Adrenal gland (tissue), 12 donors: Measurements from ENCODE around the gene VASP. TPM values are rescaled to one million over a fixed set of nuclear protein-coding genes. Genes with fewer than 3 reads are reported as not detected.

Experiments
- DNase-seq, 7 donors: peaks; one replicate each; pipeline ENCODE4 v3.0.0-alpha.2; 2019 to 2020
- H3K27ac ChIP-seq, 5 donors: fragments of 200-600 bp; sonication (generic) in 4 of 5; 1 replicate in 3 of 5; 2 replicates in 2 of 5; pipeline versions ENCODE4 v1.5.1 to v1.8.0; 2016 to 2020; ENCODE audit warnings: mild to moderate bottlenecking in 1 of 5
- H3K27me3 ChIP-seq: fragments of 200-600 bp; 2 replicates; pipeline ENCODE4 v1.8.0; 2021
- H3K36me3 ChIP-seq, 2 donors: fragments of 200-600 bp; replicated peaks in 1 of 2; 1 replicate in 1 of 2; 2 replicates in 1 of 2; pipeline versions ENCODE4 v1.5.1 to v1.8.0; 2018 to 2022
- H3K4me1 ChIP-seq, 2 donors: fragments of 200-600 bp; replicated peaks in 1 of 2; 1 replicate in 1 of 2; 2 replicates in 1 of 2; pipeline versions ENCODE4 v1.5.1 to v1.8.0; 2018 to 2021
- H3K4me3 ChIP-seq, 4 donors: fragments of 200-600 bp; sonication (generic) in 3 of 4; one replicate each; pipeline ENCODE4 v1.5.1; 2016 to 2018
- H3K9me3 ChIP-seq, 3 donors: fragments of 200-600 bp; sonication (generic) in 1 of 3; replicated peaks in 1 of 3; 1 replicate in 2 of 3; 2 replicates in 1 of 3; pipeline versions ENCODE4 v1.5.1 to v1.8.0; 2016 to 2021
- POLR2A ChIP-seq, 2 donors: fragments of 450-650 bp; IDR thresholded peaks; one replicate each; pipeline ENCODE4 v1.6.1; 2017; ENCODE audit warnings: antibody characterized with exemption in 2 of 2, mild to moderate bottlenecking in 2 of 2, moderate library complexity in 1 of 2
- WGBS, 4 donors: extraction: QIAGEN DNeasy Blood & Tissue Kit in 2 of 4; methylation state at CpG; one replicate each; pipeline versions ENCODE4 v1.1.5 to v1.1.7; 2013 to 2017; 5-methylcytosine and 5-hydroxymethylcytosine counted together
- intact Hi-C, 2 donors: fragments of 100-400 bp; cut with DNase I; formaldehyde crosslinking; loops; one replicate each; pipeline versions ENCODE4 v1.14.1 to v1.15.0; 2022 to 2023
- polyA plus RNA-seq, 3 donors: library from polyadenylated mRNA; stranded (reverse); fragments of 200-250 nt in 2 of 3; fragments of 350-450 nt in 1 of 3; fragmentation: Illumina TruSeq in 1 of 3; extraction: RNeasy Lipid Tissue Mini Kit (QIAGEN cat#74804) in 1 of 3; gene quantifications; one replicate each; pipeline ENCODE4 v1.2.3, GENCODE V29; 2013 to 2014
- total RNA-seq, 9 donors: library from RNA; depleted of rRNA in 4 of 9; stranded (reverse); fragments of >200 nt in 4 of 9; fragments of 120-200 nt in 1 of 9; fragmentation: NEBNext Ultra II Directional in 1 of 9; extraction: Animal tissue kit (Norgen Biotek cat#: 25700) in 1 of 9; gene quantifications; one replicate each; pipeline versions ENCODE4 v1.1.0 to v1.2.4, GENCODE V29; 2013 to 2023
- TF ChIP-seq, protein P1 (sequence below), 6 experiments: fragments of 450-650 bp in 4 of 6; fragments of 200-600 bp in 2 of 6; sonication (generic) in 1 of 6; IDR thresholded peaks; 1 replicate in 5 of 6; 2 replicates in 1 of 6; pipeline versions ENCODE4 v1.5.1 to v1.8.0; 2016 to 2021; ENCODE audit warnings: antibody characterized with exemption in 6 of 6, mild to moderate bottlenecking in 2 of 6, moderate library complexity in 1 of 6
- donor health status: healthy with polysubstance abuse.
- donor health status: Bipolar disorder and iron deficiency.
- donor health status: DM: yes; HTN: yes; CAD: no.
- donor health status: DM: no; HTN: no; CAD: no.
- donor health status: DM: no; HTN: no; CAD: no.
- donor health status: DM: yes; HTN: yes; CAD: no.

Gene VASP
- total and polyA plus RNA-seq, 12 donors: 28.7 to 118 (median 63.2) TPM

DNA sequence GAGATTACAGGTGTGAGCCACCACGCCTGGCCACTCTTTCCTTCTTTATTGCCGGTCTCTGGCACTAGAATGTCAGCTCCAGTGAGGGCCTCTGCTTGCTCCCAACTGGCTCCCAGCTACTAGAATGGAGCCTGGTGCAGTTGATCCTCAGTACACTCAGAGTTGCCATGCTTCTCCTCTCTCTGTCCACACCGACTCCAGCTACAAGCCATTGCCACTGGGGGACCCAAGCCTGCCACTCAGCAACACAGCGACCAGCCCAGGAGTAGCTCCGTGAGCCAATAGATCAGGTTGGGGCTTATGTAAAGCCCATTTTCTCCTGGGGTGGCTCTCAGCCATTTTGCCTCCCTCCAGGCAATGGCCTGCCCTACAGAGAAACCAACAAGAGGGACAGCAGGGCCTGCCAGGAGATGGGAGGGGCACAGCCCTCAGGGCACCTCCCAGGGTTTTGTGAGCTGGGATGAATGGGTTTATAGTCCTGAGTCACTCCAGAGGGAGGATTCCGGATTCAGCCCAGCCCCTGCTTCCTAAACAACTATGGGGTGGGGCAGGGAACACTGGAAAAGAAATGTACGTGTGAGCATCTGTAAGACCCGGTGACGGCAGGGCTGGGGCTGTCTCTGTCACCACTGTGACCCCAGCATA is 40.8 kb downstream of the VASP start:
- H3K27ac ChIP-seq: no peak overlapping the region
- TF ChIP-seq, protein P1, sequence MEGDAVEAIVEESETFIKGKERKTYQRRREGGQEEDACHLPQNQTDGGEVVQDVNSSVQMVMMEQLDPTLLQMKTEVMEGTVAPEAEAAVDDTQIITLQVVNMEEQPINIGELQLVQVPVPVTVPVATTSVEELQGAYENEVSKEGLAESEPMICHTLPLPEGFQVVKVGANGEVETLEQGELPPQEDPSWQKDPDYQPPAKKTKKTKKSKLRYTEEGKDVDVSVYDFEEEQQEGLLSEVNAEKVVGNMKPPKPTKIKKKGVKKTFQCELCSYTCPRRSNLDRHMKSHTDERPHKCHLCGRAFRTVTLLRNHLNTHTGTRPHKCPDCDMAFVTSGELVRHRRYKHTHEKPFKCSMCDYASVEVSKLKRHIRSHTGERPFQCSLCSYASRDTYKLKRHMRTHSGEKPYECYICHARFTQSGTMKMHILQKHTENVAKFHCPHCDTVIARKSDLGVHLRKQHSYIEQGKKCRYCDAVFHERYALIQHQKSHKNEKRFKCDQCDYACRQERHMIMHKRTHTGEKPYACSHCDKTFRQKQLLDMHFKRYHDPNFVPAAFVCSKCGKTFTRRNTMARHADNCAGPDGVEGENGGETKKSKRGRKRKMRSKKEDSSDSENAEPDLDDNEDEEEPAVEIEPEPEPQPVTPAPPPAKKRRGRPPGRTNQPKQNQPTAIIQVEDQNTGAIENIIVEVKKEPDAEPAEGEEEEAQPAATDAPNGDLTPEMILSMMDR (IDR thresholded peaks at IDR 0.05): no peak
- TF ChIP-seq POLR2A (IDR thresholded peaks at IDR 0.05): no peak
- H3K4me3 ChIP-seq: no peak overlapping the region
- peaks cover 0 to 4% of the 10 kb centered on the region in 2 donors for H3K36me3 ChIP-seq
- no peaks in the 10 kb centered on the region for H3K9me3 ChIP-seq
- H3K27me3 ChIP-seq: no peaks in the 10 kb centered on the region
- intact Hi-C loops: no loop called here
- 82 to 95% (median 85%) methylated on average over 9 of the region's 9 CpGs for WGBS, 4 donors
- DNase-seq: peak in 3 of 7 donors; percentile 39 to 50 (median 45)
- H3K4me1 ChIP-seq: peaks cover 0 to 10% of the 10 kb centered on the region in 2 donors

- no peak for DNase-seq
- Histone ChIP-seq H3K36me3 (peaks cover 0 to 6% of the 10 kb centered on the region in 2 donors), H3K4me3 (no peak overlapping the region), H3K9me3 (no peaks in the 10 kb centered on the region), H3K4me1 (no peaks in the 10 kb centered on the region), H3K27ac (no peak overlapping the region), H3K27me3 (no peaks in the 10 kb centered on the region)
- TF ChIP-seq, protein P1 (IDR thresholded peaks at IDR 0.05): no peak
- TF ChIP-seq POLR2A (IDR thresholded peaks at IDR 0.05): no peak
- 82 to 100% (median 91%) methylated on average over 1 to 34 of the region's 34 CpGs for WGBS, 4 donors
- intact Hi-C loops: no loop called here
Measured at GRCh38 chr19:45553464-45553863, 46.2 kb downstream of the VASP start.

DNA sequence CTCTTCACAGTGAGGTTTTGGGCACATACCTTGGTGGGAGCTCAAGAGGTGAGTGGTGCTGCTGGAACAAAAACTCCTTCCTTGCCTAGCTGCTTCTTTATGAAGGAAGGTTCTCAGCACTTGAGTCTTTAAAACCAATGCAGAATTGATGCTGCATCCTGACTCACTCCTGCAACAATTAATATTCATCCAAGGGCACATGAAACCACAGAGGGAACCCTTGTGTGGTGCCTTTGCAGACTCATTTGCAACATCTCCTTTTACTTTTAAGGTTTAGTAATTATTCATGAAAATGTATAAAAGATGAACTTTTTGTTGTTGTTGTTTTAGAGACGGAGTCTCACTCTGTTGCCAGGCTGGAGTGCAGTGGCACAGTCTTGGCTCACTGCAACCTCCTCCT is 47.2 kb downstream of the VASP start:
- TF ChIP-seq, protein P1 (IDR thresholded peaks at IDR 0.05): no peak
- no peak overlapping the region for H3K4me3 ChIP-seq
- no peaks in the 10 kb centered on the region for H3K4me1 ChIP-seq
- H3K9me3 ChIP-seq: no peaks in the 10 kb centered on the region
- no peak overlapping the region for H3K27ac ChIP-seq
- WGBS, 4 donors: 86 to 92% (median 87%) methylated on average over 1 of the region's 1 CpG
- no peaks in the 10 kb centered on the region for H3K27me3 ChIP-seq
- no peak for DNase-seq
- H3K36me3 ChIP-seq: peaks cover 0 to 6% of the 10 kb centered on the region in 2 donors
- intact Hi-C loops: no loop called here

- no peak overlapping the region for H3K4me3 ChIP-seq
- TF ChIP-seq, protein P1 (IDR thresholded peaks at IDR 0.05): no peak
- intact Hi-C loops: no loop called here
- no peaks in the 10 kb centered on the region for H3K4me1 ChIP-seq
- H3K9me3 ChIP-seq: no peaks in the 10 kb centered on the region
- 71 to 100% (median 89%) methylated on average over 1 to 5 of the region's 5 CpGs for WGBS, 4 donors
- H3K27ac ChIP-seq: no peak overlapping the region
- DNase-seq: no peak
- no peaks in the 10 kb centered on the region for H3K27me3 ChIP-seq
- peaks cover 0 to 6% of the 10 kb centered on the region in 2 donors for H3K36me3 ChIP-seq
Measured at GRCh38 chr19:45556835-45557234, 49.6 kb downstream of the VASP start.
